ENCODE data around the gene CALD1.

The CALD1 gene

DNA sequence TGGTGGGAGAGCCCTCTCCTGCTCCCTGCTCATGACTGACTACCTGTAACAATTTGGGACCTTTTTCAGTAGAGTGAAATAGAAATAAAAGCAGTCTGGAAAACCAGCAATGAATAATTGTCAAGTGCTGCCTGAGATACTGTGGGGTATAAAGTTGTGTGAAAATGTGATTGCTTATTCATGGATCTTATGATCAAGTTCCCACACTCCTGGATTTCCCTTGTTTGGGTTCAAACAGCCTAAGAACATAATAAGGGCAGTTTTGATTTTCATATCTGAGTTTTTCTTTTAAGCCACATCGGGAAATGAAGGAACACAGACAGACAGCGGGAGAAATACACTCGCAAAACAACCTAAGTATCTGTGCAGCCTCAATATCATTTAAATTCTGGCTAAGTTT lies 52.9 kb downstream of the CALD1 start:
- CTCF ChIA-PET = interaction anchor here (1.0 kb wide), 1 partner anchor 142 kb away, joined by 3 read pairs; no protein-coding TSS in a partner anchor
- H3K4me3 ChIP-seq (ENCODE audit: low read depth, low read length) = no peak overlapping the region
- POLR2A ChIA-PET = no interaction called here
- DNase-seq (ENCODE audit: low read depth, low spot score) = no peak
- TF ChIP-seq, protein P1, sequence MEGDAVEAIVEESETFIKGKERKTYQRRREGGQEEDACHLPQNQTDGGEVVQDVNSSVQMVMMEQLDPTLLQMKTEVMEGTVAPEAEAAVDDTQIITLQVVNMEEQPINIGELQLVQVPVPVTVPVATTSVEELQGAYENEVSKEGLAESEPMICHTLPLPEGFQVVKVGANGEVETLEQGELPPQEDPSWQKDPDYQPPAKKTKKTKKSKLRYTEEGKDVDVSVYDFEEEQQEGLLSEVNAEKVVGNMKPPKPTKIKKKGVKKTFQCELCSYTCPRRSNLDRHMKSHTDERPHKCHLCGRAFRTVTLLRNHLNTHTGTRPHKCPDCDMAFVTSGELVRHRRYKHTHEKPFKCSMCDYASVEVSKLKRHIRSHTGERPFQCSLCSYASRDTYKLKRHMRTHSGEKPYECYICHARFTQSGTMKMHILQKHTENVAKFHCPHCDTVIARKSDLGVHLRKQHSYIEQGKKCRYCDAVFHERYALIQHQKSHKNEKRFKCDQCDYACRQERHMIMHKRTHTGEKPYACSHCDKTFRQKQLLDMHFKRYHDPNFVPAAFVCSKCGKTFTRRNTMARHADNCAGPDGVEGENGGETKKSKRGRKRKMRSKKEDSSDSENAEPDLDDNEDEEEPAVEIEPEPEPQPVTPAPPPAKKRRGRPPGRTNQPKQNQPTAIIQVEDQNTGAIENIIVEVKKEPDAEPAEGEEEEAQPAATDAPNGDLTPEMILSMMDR (IDR thresholded peaks at IDR 0.05; ENCODE audit: insufficient read depth, low read length, missing control alignments) = no peak

DNA sequence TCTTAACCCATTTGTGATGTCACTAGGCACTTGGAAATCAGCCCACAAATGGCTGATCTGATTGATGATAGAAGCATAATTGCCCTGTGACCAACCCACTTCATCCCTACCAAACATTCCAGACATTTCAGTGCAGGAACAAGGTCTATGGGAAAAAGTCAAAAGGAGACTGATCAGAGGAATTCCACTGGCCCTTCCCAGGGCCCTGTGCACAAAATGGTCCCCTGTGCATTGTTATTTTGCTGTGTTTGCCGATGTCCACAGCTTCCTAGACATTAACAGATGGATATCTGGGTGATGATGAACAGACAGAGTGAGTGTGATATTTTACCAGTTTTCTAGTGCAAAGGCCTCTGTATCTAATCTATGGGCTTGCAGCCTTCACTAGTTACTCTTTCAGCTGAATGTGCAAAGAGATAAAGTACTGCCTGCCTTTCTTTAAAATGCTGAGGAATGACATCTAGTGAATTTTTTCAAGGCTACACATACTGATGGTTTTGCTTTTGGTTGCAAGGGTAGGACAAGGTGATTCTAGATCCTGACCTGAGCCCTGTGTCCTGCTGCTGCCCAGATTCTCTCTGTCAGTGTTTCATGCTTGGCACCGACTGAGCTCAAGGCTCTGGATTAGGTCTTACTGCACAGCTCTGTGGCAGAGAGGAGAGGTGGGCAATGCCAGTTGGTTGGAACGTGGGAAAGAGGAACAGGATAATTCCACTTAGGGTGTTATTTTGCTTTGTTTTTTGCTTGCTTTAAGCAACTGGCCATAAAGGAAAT lies 55.4 kb downstream of the CALD1 start:
- DNase-seq (ENCODE audit: low read depth, low spot score) = no peak
- TF ChIP-seq, protein P1 (IDR thresholded peaks at IDR 0.05; ENCODE audit: insufficient read depth, low read length, missing control alignments) = no peak
- H3K4me3 ChIP-seq (ENCODE audit: low read depth, low read length) = no peak overlapping the region
- POLR2A ChIA-PET = no interaction called here
- CTCF ChIA-PET = interaction anchor here (1.4 to 3.1 kb wide), 2 partner anchors 9 to 144 kb away, joined by 5 to 9 read pairs; no protein-coding TSS in a partner anchor

DNA sequence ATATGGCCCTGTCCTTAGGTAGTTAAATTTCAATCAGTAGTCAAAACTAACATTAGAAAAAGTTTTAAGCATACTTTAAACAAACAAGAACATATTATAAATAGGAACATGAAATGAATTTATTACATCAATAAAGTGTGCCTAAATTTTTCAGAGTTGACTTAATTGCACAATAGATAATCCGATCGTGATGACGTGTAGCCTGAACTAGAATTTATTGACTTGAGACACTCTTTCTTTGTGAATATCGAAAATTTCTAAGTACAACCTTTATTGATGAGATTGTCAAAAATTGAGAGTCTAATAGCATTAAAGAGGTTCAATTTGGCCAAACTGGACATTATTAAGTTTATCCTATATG lies 56.0 kb downstream of the CALD1 start:
- POLR2A ChIA-PET = no interaction called here
- no peak overlapping the region for H3K4me3 ChIP-seq (ENCODE audit: low read depth, low read length)
- CTCF ChIA-PET = interaction anchor here (1.4 to 3.1 kb wide), 2 partner anchors 9 to 145 kb away, joined by 5 to 9 read pairs; no protein-coding TSS in a partner anchor
- TF ChIP-seq, protein P1 (IDR thresholded peaks at IDR 0.05; ENCODE audit: insufficient read depth, low read length, missing control alignments) = no peak
- DNase-seq (ENCODE audit: low read depth, low spot score) = no peak

DNA sequence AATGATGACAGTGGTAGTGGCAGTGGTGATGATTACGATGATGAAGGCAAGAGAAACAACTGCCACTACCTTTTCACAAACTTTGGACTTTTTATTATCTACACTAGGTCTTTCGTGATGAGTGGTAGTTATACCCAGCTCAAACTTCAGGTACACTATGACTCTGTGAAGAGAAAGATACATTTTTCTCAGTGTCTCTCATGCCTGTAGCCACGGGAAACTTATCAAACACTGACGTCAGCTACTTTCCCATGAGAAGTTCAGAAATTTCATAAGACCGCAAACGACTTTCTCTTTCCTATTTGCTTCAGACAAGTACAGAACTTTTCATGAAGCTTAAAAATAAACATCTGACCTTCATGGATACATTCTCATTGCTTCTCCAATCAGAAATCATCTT lies 57.0 kb downstream of the CALD1 start:
- ChIA-PET CTCF (interaction anchor here (3.1 kb wide), 1 partner anchor 146 kb away, joined by 9 read pairs; no protein-coding TSS in a partner anchor), POLR2A (no interaction called here)
- H3K4me3 ChIP-seq (ENCODE audit: low read depth, low read length) = no peak overlapping the region
- TF ChIP-seq, protein P1 (IDR thresholded peaks at IDR 0.05; ENCODE audit: insufficient read depth, low read length, missing control alignments) = no peak
- no peak for DNase-seq (ENCODE audit: low read depth, low spot score)

DNA sequence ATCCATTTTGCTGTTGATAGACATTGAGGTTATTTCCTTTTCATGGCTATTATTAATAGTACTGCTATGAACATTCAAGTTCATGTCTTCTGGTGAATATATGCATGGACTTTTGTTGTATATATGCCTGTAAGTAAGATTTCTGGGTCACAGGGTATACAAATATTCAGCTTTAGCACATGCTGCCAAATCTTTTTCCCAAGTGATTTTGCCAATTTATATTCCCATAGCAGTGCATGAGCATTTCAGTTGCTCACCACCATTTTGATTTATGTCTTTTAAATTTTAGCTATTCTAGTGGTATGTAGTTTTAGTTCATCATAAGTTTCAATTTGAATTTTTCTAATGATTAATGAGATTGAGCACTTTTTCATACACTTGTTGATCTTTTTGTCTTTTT lies 59.9 kb downstream of the CALD1 start:
- TF ChIP-seq, protein P1 (IDR thresholded peaks at IDR 0.05; ENCODE audit: insufficient read depth, low read length, missing control alignments) = no peak
- CTCF ChIA-PET = no interaction called here
- POLR2A ChIA-PET = no interaction called here

DNA sequence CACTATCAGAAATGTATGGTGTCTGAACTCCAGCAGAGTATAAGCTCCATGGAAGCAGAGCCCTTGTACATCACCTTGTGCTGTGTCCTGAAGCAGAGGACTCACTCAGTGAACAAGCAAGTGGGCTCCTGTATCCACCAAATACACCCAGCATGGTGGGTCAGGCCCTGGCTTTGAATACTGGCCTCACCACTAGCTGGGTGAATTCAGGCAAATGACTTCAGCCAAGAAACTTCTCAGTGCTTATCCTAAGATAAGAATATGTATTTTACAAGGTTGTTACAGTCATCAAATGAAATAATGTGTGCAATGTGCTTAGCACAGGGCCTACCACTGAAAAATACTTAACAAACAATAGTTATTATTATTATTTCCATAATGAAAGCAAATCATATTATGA lies 62.6 kb downstream of the CALD1 start:
- TF ChIP-seq, protein P1 (IDR thresholded peaks at IDR 0.05; ENCODE audit: insufficient read depth, low read length, missing control alignments) = no peak
- DNase-seq (ENCODE audit: low read depth, low spot score) = no peak
- CTCF ChIA-PET = interaction anchor here (3.9 kb wide), 1 partner anchor 153 kb away, joined by 11 read pairs; no protein-coding TSS in a partner anchor
- H3K4me3 ChIP-seq (ENCODE audit: low read depth, low read length) = no peak overlapping the region
- POLR2A ChIA-PET = no interaction called here

More for the DNA sequence above, 59.9 kb downstream of the CALD1 start:
- H3K4me3 ChIP-seq (ENCODE audit: low read depth, low read length) = no peak overlapping the region
- no peak for DNase-seq (ENCODE audit: low read depth, low spot score)

All from AG04449 (cell line).